Midbrain (tissue), 1 donor: Measurements from ENCODE around the gene PDLIM4.

Source experiments
- DNase-seq: peaks from one replicate; lab custom pipeline; 2025; lab: John Stamatoyannopoulos, UW

PDLIM4 gene

DNA sequence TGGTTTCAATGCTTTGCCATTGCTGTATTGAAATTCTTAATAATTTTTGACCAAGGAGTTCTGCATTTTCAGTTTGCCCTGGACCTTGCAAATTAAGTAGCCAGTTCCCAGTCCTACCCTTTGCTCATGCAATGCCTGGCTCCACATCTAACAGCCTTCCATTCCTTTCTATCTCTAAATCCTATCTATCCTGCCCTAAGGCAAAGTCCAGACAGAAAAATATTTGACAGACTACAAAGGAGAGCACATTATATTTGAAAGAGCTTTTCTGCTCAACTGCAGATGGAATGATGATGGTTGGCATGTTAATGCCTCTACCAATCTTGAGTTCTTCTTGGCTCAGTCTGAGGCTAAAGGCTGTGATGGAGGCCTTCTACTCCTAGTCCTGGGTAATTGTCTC is 52.2 kb downstream of the PDLIM4 start:
- no peak for DNase-seq

DNA sequence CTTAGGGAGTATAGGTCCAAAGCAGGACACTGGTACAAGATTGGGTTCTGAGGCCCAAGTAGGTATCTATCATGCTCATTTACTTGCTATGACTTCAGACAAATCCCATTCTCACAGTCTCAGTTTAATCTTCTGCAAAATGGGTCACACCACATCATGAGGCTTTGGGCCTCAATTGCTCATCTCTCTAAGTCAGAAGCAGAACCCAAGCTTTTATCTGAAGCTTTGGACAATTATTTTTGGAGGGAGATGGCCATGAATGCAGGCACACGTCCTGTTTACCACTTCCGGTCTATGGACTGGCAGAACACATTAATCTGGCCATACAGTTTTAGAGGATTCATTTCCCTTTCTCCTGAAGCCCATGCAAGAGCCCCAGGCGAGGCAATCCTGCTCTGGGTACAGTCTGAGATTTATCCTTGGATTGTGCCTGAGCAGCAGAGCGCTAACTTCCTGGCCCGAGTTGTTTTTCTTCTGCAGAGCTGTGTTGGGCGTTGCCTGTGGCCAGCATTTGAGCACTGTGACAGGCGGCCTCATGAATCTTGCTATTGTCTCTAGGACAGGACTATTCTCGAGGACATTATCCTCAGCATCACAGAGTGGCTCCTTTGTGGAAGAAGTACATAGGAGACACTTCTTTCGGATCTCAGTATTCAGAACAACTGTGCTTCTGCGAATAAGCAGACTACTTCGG is 52.8 kb downstream of the PDLIM4 start:
- peak; percentile 46 for DNase-seq

DNA sequence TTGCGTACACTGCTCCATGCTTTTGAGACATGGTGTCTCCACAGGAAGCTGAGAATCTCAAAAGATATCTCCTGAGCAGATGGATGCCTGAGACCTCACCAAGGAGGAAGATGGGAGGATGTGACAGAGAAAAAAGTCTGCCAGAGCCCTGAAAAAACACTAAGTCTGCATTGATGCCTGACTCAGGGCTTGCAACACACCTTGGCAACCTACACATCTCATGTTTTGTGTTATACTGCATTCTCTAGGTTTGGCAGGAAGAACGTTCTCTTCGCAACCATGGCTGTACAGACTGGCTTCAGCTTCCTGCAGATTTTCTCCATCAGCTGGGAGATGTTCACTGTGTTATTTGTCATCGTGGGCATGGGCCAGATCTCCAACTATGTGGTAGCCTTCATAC is 55.9 kb downstream of the PDLIM4 start:
- no peak for DNase-seq

DNA sequence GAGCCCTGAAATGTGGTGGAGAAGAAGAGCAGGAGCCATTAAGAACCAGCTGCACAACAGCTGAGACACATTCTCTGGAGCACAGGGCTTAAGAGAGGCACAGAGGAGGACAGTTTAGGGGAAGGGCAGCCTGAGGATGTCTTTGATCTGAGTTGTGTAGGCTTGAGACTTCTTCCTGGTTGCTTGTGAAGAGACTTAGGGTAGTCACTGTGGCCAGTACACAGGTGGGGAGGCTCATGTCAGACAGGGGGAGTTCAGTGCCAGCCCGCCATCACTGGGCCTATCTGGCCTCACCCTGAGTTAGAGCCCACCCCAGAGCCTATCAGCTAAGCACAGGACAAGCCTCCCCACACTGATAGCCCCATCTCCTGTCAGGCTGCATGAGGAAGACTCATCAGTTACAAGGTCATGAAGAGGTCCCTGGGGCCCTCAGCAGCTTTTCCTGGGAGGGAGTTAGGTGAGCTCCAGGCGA is 56.5 kb downstream of the PDLIM4 start:
- no peak for DNase-seq

DNA sequence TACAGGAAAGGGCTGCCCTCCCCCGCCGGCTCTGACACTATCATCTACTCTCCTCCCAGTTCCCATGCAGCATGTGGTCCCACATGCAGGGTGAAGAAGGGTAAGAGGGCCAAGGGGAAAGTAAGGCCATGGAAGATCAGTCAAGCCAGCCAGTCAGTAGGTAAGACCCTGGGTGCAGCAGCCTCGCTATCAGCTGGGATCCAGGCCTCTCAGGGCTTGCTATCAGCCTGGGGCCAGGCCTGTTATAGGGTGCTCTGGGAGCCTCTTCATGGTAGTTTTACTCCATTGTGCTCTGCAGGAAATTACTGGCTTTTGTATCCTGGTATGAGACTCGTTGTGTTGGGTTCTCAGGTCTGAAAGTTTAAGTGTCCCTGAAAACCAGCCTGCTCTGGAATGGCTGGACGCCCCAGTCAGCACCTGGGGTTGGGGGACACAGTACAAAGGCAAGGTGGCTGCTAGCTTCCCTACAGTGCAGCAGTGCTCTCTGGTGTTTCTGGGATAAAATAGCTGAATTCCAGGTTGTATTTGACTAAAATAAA is 58.1 kb downstream of the PDLIM4 start:
- DNase-seq: peak; percentile 6

DNA sequence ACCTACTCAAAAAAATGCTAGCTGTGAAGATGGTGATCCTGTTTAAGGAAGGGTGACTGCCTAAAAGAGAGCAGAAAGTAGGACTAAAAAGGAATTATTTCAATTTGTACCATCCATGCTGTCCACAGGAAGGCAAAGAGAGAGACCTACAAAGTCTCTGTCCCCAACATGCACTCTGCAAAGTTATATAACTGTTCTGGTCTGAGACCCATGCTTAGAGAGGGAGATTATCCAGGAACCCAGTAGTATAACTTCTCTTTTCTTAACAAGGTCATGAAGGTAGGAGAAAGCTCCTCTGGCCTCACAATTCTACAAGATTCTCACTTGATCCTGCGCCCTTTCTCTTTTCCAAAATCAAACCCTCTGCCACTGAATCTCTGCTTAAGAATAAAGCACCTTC is 62.5 kb downstream of the PDLIM4 start:
- no peak for DNase-seq

DNA sequence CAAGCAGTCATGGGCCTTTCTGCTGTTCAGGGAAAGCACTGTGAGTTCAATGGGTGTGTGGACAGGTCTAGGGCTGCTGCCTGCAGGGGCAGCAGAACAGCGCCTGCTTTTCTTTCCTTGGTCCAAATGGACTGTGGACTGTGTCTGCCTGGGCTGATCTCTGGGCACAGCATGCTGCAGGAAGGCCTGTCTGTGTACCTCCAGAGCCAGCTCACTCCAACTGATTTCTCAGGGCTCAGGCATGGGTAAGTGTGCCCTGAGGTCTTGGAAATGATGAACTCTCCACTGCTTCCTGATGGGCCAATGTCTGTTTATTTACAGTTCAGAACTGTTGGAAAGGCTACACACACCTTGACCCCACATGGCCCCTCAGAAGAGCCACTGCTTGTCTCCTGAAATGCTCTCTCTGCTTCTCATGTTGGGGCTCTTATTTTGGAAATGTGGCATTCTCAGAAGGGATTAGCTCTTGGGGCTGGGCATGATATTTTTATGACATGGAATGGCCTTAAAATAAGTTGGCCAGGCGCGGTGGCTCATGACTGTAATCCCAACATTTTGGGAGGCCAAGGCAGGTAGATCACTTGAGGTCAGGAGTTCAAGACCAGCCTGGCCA is 63.7 kb downstream of the PDLIM4 start:
- no peak for DNase-seq

DNA sequence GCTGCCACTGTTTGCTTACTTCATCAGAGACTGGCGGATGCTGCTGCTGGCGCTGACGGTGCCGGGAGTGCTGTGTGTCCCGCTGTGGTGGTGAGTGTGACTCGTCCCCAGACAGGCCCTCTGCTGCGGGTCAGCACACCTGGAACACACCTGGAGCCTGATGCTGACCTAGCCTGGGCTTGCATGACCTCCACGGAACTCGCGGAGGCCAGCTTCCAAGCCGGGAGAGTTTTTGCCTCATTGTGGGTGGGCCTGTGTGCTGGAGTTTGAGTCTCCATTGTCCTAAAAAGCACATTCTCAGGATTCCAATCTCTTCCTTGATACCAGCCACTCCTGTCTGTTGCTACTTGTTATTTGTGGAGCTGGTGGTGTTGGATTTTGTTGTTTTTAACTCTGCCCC is 64.8 kb downstream of the PDLIM4 start:
- no peak for DNase-seq
